H1 (cell line): ENCODE measurements around the gene CNGA1. TPM values are rescaled to one million over a fixed set of nuclear protein-coding genes. Genes with fewer than 3 reads are reported as not detected.

Source experiments
- CTCF ChIA-PET: fragments of 300-600 bp; sonication (Branson Sonifier 250); formaldehyde crosslinking; loops from one replicate; lab custom pipeline; 2021; ENCODE audit not compliant: partially characterized antibody; lab: Charles Lee
- POLR2A ChIA-PET: fragments of 300-600 bp; sonication (Branson Sonifier 250); formaldehyde crosslinking; loops from one replicate; lab custom pipeline; 2021; ENCODE audit warnings: inconsistent platforms; ENCODE audit not compliant: partially characterized antibody; lab: Charles Lee
- DNase-seq, 2 experiments: peaks; one replicate each; pipeline versions ENCODE4 v3.0.0 to v3.0.0-alpha.2; 2010 to 2022; ENCODE audit warnings: low spot score in 2 of 2, low read depth in 1 of 2, mixed read lengths in 1 of 2
- FAIRE-seq: peaks from 2 replicates; lab custom pipeline; 2011; peaks lifted over from hg19 to GRCh38; lab: Jason Lieb, UNC
- H2AFZ ChIP-seq: 2 replicates; pipeline ENCODE4 v1.8.1; 2012; ENCODE audit warnings: low read length, inconsistent platforms
- H2AK5ac ChIP-seq: 2 replicates; pipeline ENCODE4 v1.6.1; 2013; ENCODE audit warnings: low read depth, low read length
- H2BK120ac ChIP-seq: replicated peaks from 2 replicates; pipeline ENCODE3; 2013; ENCODE audit warnings: low read depth, low read length, inconsistent platforms
- H2BK12ac ChIP-seq: 2 replicates; pipeline ENCODE4 v1.6.1; 2013; ENCODE audit warnings: low read depth, low read length
- H2BK15ac ChIP-seq: 2 replicates; pipeline ENCODE4 v1.6.1; 2013; ENCODE audit warnings: low read length
- H2BK20ac ChIP-seq: 2 replicates; pipeline ENCODE4 v1.6.1; 2013; ENCODE audit warnings: low read length
- H2BK5ac ChIP-seq: 2 replicates; pipeline ENCODE4 v1.6.1; 2013; ENCODE audit warnings: low read depth, low read length
- H3K14ac ChIP-seq: 2 replicates; pipeline ENCODE4 v1.6.1; 2013; ENCODE audit warnings: inconsistent platforms; ENCODE audit not compliant: insufficient read length
- H3K18ac ChIP-seq: 2 replicates; pipeline ENCODE4 v1.6.1; 2013; ENCODE audit warnings: low read length; ENCODE audit errors: extremely low read depth
- H3K23ac ChIP-seq: 2 replicates; pipeline ENCODE4 v1.6.1; 2013; ENCODE audit warnings: inconsistent platforms; ENCODE audit not compliant: insufficient read length
- H3K23me2 ChIP-seq: 2 replicates; pipeline ENCODE4 v1.6.1; 2013; ENCODE audit warnings: low read depth, low read length
- H3K27ac ChIP-seq: 2 replicates; pipeline ENCODE4 v1.6.1; 2011; ENCODE audit warnings: low read depth, low read length, inconsistent platforms
- H3K27me3 ChIP-seq, 4 experiments: replicated peaks in 1 of 4; 1 replicate in 1 of 4; 2 replicates in 3 of 4; pipeline versions ENCODE4 v1.6.1 to v1.8.1; 2011 to 2013; ENCODE audit warnings: low read length in 3 of 4, mild to moderate bottlenecking in 3 of 4, inconsistent platforms in 2 of 4, mixed read lengths in 2 of 4, moderate library complexity in 1 of 4; ENCODE audit not compliant: control insufficient read depth in 3 of 4, insufficient read depth in 3 of 4; ENCODE audit errors: extremely low read depth in 1 of 4
- H3K36me3 ChIP-seq, 4 experiments: 2 replicates each; pipeline versions ENCODE4 v1.6.1 to v1.8.1; 2011 to 2013; ENCODE audit warnings: mild to moderate bottlenecking in 4 of 4, low read length in 3 of 4, moderate library complexity in 2 of 4, control low read depth in 1 of 4, inconsistent platforms in 1 of 4; ENCODE audit not compliant: insufficient read depth in 4 of 4, control insufficient read depth in 2 of 4
- H3K4ac ChIP-seq: replicated peaks from 2 replicates; pipeline ENCODE3; 2013; ENCODE audit warnings: low read length, low read depth, mixed read lengths, inconsistent platforms; ENCODE audit not compliant: insufficient read length
- H3K4me1 ChIP-seq, 4 experiments: replicated peaks in 1 of 4; 1 replicate in 1 of 4; 2 replicates in 3 of 4; pipeline versions ENCODE4 v1.6.1 to v1.8.1; 2011 to 2013; ENCODE audit warnings: low read length in 3 of 4, inconsistent platforms in 2 of 4, mixed read lengths in 1 of 4; ENCODE audit not compliant: insufficient read depth in 4 of 4, control insufficient read depth in 3 of 4
- H3K4me2 ChIP-seq, 2 experiments: 2 replicates each; pipeline versions ENCODE4 v1.6.1 to v1.8.1; 2011 to 2013; ENCODE audit warnings: low read depth in 2 of 2, low read length in 2 of 2, control low read depth in 1 of 2, inconsistent platforms in 1 of 2, mild to moderate bottlenecking in 1 of 2; ENCODE audit not compliant: insufficient read depth in 1 of 2
- H3K4me3 ChIP-seq, 4 experiments: fragments of 200-600, 300-600 bp in 1 of 4; sonication (generic), shearing (Covaris generic), sonication (Bioruptor Twin) in 1 of 4; 2 replicates each; pipeline versions ENCODE4 v1.5.1 to v1.8.1; 2011 to 2016; ENCODE audit warnings: low read length in 4 of 4, low read depth in 3 of 4, control low read depth in 2 of 4, inconsistent platforms in 2 of 4, mild to moderate bottlenecking in 2 of 4, mixed read lengths in 1 of 4, moderate library complexity in 1 of 4; ENCODE audit not compliant: insufficient read depth in 2 of 4; ENCODE audit errors: extremely low read depth in 1 of 4
- H3K56ac ChIP-seq: replicated peaks from 2 replicates; pipeline ENCODE3; 2013; ENCODE audit warnings: low read depth, mild to moderate bottlenecking, mixed read lengths, low read length, inconsistent platforms; ENCODE audit not compliant: insufficient read length
- H3K79me1 ChIP-seq: 2 replicates; pipeline ENCODE4 v1.6.1; 2013; ENCODE audit warnings: low read depth, low read length, control low read depth
- H3K79me2 ChIP-seq, 2 experiments: 2 replicates each; pipeline versions ENCODE4 v1.6.1 to v1.8.1; 2012 to 2013; ENCODE audit warnings: low read length in 2 of 2, mild to moderate bottlenecking in 2 of 2, inconsistent platforms in 1 of 2; ENCODE audit not compliant: insufficient read depth in 2 of 2, control insufficient read depth in 1 of 2
- H3K9ac ChIP-seq, 4 experiments: replicated peaks in 1 of 4; 1 replicate in 1 of 4; 2 replicates in 3 of 4; pipeline versions ENCODE4 v1.6.1 to v1.8.1; 2011 to 2013; ENCODE audit warnings: low read depth in 3 of 4, low read length in 3 of 4, control low read depth in 2 of 4, mild to moderate bottlenecking in 2 of 4, moderate library complexity in 2 of 4, inconsistent platforms in 1 of 4; ENCODE audit errors: extremely low read depth in 1 of 4
- H3K9me3 ChIP-seq, 2 experiments: 2 replicates each; pipeline versions ENCODE4 v1.6.1 to v1.8.1; 2012 to 2013; ENCODE audit warnings: mild to moderate bottlenecking in 2 of 2, moderate library complexity in 2 of 2, control low read depth in 1 of 2, inconsistent platforms in 1 of 2, low read depth in 1 of 2, low read length in 1 of 2, mixed read lengths in 1 of 2; ENCODE audit not compliant: insufficient read depth in 2 of 2
- H4K20me1 ChIP-seq, 2 experiments: replicated peaks in 1 of 2; 2 replicates each; pipeline versions ENCODE3 to v1.8.1; 2011 to 2013; ENCODE audit warnings: inconsistent platforms in 2 of 2, low read length in 2 of 2, mild to moderate bottlenecking in 1 of 2; ENCODE audit not compliant: insufficient read depth in 2 of 2, control insufficient read depth in 1 of 2
- H4K5ac ChIP-seq: 2 replicates; pipeline ENCODE4 v1.6.1; 2013; ENCODE audit warnings: low read length, low read depth, mixed read lengths, inconsistent platforms; ENCODE audit not compliant: insufficient read length
- H4K8ac ChIP-seq: 2 replicates; pipeline ENCODE4 v1.8.0; 2013; ENCODE audit warnings: mild to moderate bottlenecking, moderate library complexity, low read length, inconsistent platforms; ENCODE audit not compliant: insufficient read depth; ENCODE audit errors: extremely low read depth
- H4K91ac ChIP-seq: replicated peaks from 2 replicates; pipeline ENCODE3; 2013; ENCODE audit warnings: low read length, mixed read lengths, inconsistent platforms; ENCODE audit not compliant: insufficient read length
- CEBPB ChIP-seq: IDR thresholded peaks from 2 replicates; pipeline ENCODE4 v1.6.1; 2012; ENCODE audit warnings: low read depth, low read length
- CHD2 ChIP-seq: IDR thresholded peaks from 2 replicates; pipeline ENCODE4 v1.6.1; 2012; ENCODE audit warnings: low read length, improper control_type of control experiment
- CREB1 ChIP-seq: IDR thresholded peaks from 2 replicates; pipeline ENCODE4 v1.6.1; 2012; ENCODE audit warnings: inconsistent platforms
- POLR2AphosphoS5 ChIP-seq: IDR thresholded peaks from 2 replicates; pipeline ENCODE4 v1.6.1; 2011; ENCODE audit warnings: low read depth, low read length
- RAD21 ChIP-seq, 2 experiments: IDR thresholded peaks in 1 of 2; conservative IDR thresholded peaks in 1 of 2; 2 replicates each; pipeline ENCODE4 v1.6.1; 2011; ENCODE audit warnings: low read depth in 2 of 2, low read length in 2 of 2, improper control_type of control experiment in 1 of 2, inconsistent platforms in 1 of 2, mild to moderate bottlenecking in 1 of 2, moderate library complexity in 1 of 2
- RBBP5 ChIP-seq: IDR thresholded peaks from 2 replicates; pipeline ENCODE4 v1.7.1; 2012; ENCODE audit warnings: low read depth, mild to moderate bottlenecking, inconsistent platforms, low read length, moderate library complexity, borderline replicate concordance
- SUZ12 ChIP-seq: fragments of 200-600 bp; sonication (generic); IDR thresholded peaks from 2 replicates; pipeline ENCODE4 v1.6.1; 2012; ENCODE audit warnings: mild to moderate bottlenecking, inconsistent platforms, low read length, moderate library complexity, mixed read lengths
- TAF7 ChIP-seq: optimal IDR thresholded peaks from 2 replicates; pipeline ENCODE3; 2011; ENCODE audit warnings: low read depth, mild to moderate bottlenecking, inconsistent platforms, low read length, moderate library complexity, borderline replicate concordance
- TEAD4 ChIP-seq: IDR thresholded peaks from 2 replicates; pipeline ENCODE4 v1.6.1; 2012; ENCODE audit warnings: low read depth, low read length, inconsistent platforms, mixed read lengths
- ZNF274 ChIP-seq: IDR thresholded peaks from 2 replicates; pipeline ENCODE4 v1.7.0; 2012; ENCODE audit warnings: low read length, borderline replicate concordance; ENCODE audit errors: extremely low read depth
- WGBS, 2 experiments: shearing (Covaris generic) in 1 of 2; methylation state at CpG; one replicate each; pipeline versions ENCODE4 v1.1.6 to v1.1.7; 2013 to 2015; ENCODE audit warnings: low lambda C conversion rate in 2 of 2, mixed read lengths in 2 of 2, inconsistent platforms in 1 of 2, low coverage in 1 of 2, missing lambda C conversion rate in 1 of 2; ENCODE audit not compliant: insufficient replicate concordance in 2 of 2, insufficient coverage in 1 of 2, insufficient read length in 1 of 2; ENCODE audit errors: extremely low coverage in 1 of 2, missing lambda C conversion rate in 1 of 2; 5-methylcytosine and 5-hydroxymethylcytosine counted together
- polyA plus RNA-seq, 7 experiments: library from polyadenylated mRNA; depleted of rRNA in 3 of 7; stranded (reverse) in 5 of 7; unstranded in 2 of 7; fragments of >200 nt in 5 of 7; fragments of 200-250 nt in 2 of 7; gene quantifications; 1 replicate in 5 of 7; 2 replicates in 1 of 7; 4 replicates in 1 of 7; pipeline versions ENCODE4 v1.2.1 to v1.2.3, GENCODE V29; 2011 to 2013; ENCODE audit warnings: missing spikeins in 2 of 7, mixed read lengths in 2 of 7
- total RNA-seq: library from RNA; stranded (reverse); fragmentation: NEBNext Ultra II Directional; extraction: Animal tissue kit (Norgen Biotek cat#: 25700); gene quantifications from 2 replicates; pipeline ENCODE4 v1.2.1, GENCODE V29; 2021
- TF ChIP-seq, protein P1 (sequence below): IDR thresholded peaks from 2 replicates; pipeline ENCODE4 v1.6.1; 2012; ENCODE audit warnings: low read length, inconsistent platforms
- TF ChIP-seq, protein P2 (sequence below): IDR thresholded peaks from 2 replicates; pipeline ENCODE4 v1.6.1; 2012; ENCODE audit warnings: inconsistent platforms

The CNGA1 gene
- total and polyA plus RNA-seq, 2 of the 8 experiments (the other 6 are each of a cell fraction or from before 2014, with no cell fraction given), result 0.17 to 0.54 TPM

DNA sequence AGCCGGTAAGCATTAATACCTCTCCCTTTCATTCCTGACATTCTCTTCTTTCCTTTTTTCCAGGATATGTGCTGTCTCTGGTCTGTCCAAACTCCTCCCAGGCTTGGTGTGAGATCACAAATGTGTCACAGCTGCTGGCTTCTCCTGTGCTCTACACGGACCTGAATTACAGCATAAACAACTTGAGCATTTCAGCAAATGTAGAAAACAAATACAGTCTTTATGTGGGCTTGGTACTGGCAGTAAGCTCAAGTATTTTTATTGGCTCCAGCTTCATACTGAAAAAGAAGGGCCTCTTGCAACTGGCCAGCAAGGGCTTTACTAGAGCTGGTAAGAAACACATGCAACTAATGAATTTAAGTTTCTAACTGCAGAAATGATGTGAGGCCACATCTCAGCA lies 8.5 kb upstream of the CNGA1 start:
- no peaks in the 10 kb centered on the region for H4K20me1 ChIP-seq
- no peak overlapping the region for H3K4me2 ChIP-seq
- H2AK5ac ChIP-seq, result no peak overlapping the region
- WGBS, 2 experiments, result 82% methylated on average over 2 of the region's 2 CpGs; no CpG with 5 or more reads in 1 of the 2 experiments
- H3K4me1 ChIP-seq, result peaks cover 0 to 11% (median 0%) of the 10 kb centered on the region in 4 experiments; a peak in 2 of 7 replicates
- no peak overlapping the region for H3K4ac ChIP-seq
- H4K8ac ChIP-seq, result no peak overlapping the region
- no peaks in the 10 kb centered on the region for H3K27me3 ChIP-seq
- no peak overlapping the region for H2BK120ac ChIP-seq
- H4K5ac ChIP-seq, result no peak overlapping the region
- H3K9ac ChIP-seq, result no peak overlapping the region
- no peak overlapping the region for H4K91ac ChIP-seq
- no peak overlapping the region for H2BK15ac ChIP-seq
- no peaks in the 10 kb centered on the region; a peak in 1 of 8 replicates for H3K36me3 ChIP-seq
- no peak overlapping the region for H2BK12ac ChIP-seq
- no peak overlapping the region for H3K18ac ChIP-seq
- peaks cover 3% of the 10 kb centered on the region; the same call in 1 of the 2 replicates for H3K23me2 ChIP-seq
- H3K27ac ChIP-seq, result no peak overlapping the region
- no peaks in the 10 kb centered on the region for H3K79me2 ChIP-seq
- POLR2A ChIA-PET, result interaction anchor here (1.4 kb wide), 1 partner anchor 9 kb away, joined by 4 read pairs; the partner anchor contains the start of genes CNGA1 and NIPAL1
- DNase-seq (no peak), FAIRE-seq (no peak)
- H3K14ac ChIP-seq, result no peak overlapping the region
- no peak overlapping the region for H2BK20ac ChIP-seq
- no peak overlapping the region for H3K56ac ChIP-seq
- no peak overlapping the region for H3K4me3 ChIP-seq
- no peak overlapping the region for H2AFZ ChIP-seq
- no peak overlapping the region for H3K23ac ChIP-seq
- H2BK5ac ChIP-seq, result no peak overlapping the region
- H3K79me1 ChIP-seq, result no peaks in the 10 kb centered on the region
- H3K9me3 ChIP-seq, result no peaks in the 10 kb centered on the region
- CTCF ChIA-PET, result interaction anchor here (0.6 to 4.8 kb wide), 5 partner anchors 9 to 188 kb away, joined by 3 to 32 read pairs (median 5); no protein-coding TSS in a partner anchor
- TF ChIP-seq SUZ12, result no peak
- no peak for TF ChIP-seq POLR2AphosphoS5
- no peak for TF ChIP-seq RBBP5
- TF ChIP-seq CEBPB, result no peak
- TF ChIP-seq CHD2, result no peak
- TF ChIP-seq ZNF274, result no peak
- no peak for TF ChIP-seq TEAD4
- no peak for TF ChIP-seq TAF7
- TF ChIP-seq, protein P1, sequence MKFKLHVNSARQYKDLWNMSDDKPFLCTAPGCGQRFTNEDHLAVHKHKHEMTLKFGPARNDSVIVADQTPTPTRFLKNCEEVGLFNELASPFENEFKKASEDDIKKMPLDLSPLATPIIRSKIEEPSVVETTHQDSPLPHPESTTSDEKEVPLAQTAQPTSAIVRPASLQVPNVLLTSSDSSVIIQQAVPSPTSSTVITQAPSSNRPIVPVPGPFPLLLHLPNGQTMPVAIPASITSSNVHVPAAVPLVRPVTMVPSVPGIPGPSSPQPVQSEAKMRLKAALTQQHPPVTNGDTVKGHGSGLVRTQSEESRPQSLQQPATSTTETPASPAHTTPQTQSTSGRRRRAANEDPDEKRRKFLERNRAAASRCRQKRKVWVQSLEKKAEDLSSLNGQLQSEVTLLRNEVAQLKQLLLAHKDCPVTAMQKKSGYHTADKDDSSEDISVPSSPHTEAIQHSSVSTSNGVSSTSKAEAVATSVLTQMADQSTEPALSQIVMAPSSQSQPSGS, result no peak
- TF ChIP-seq, protein P2, sequence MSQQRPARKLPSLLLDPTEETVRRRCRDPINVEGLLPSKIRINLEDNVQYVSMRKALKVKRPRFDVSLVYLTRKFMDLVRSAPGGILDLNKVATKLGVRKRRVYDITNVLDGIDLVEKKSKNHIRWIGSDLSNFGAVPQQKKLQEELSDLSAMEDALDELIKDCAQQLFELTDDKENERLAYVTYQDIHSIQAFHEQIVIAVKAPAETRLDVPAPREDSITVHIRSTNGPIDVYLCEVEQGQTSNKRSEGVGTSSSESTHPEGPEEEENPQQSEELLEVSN, result no peak
- no peak for TF ChIP-seq RAD21 (IDR thresholded peaks at IDR 0.05 in 1 of 2, conservative IDR thresholded peaks at IDR 0.05 in 1 of 2; ENCODE audit: low read depth in 2 of 2, low read length in 2 of 2)
- no peak for TF ChIP-seq CREB1
